MM.1S (cell line): ENCODE data around the gene GSTT2.
"Not testable (repeated sequence)": the region's sequence is repeated elsewhere in the genome, so short reads cannot be mapped to it uniquely, and the experiment has no call there.

Experiments used
- CTCF ChIP-seq: fragments of 300-600 bp; sonication (generic); IDR thresholded peaks from 2 replicates; pipeline ENCODE4 v1.5.1; 2016; ENCODE audit warnings: antibody characterized with exemption, low read length, mixed read lengths
- EZH2 ChIP-seq: fragments of 300-600 bp; sonication (generic); optimal IDR thresholded peaks from 2 replicates; pipeline ENCODE3; 2017; ENCODE audit warnings: low read depth, mild to moderate bottlenecking, antibody characterized with exemption, low read length, mixed read lengths
- EZH2phosphoT487 ChIP-seq: fragments of 300-600 bp; sonication (generic); IDR thresholded peaks from 2 replicates; pipeline ENCODE4 v1.6.1; 2018; ENCODE audit warnings: antibody characterized with exemption, low read length

- not testable (repeated sequence) for TF ChIP-seq EZH2, CTCF, EZH2phosphoT487
Measured at GRCh38 chr22:23949764-23950163, 30.2 kb upstream of the GSTT2 start.
